Measurements from ENCODE around the gene COX20. TPM values are rescaled to one million over a fixed set of nuclear protein-coding genes. Genes with fewer than 3 reads are reported as not detected.

Gene COX20
- total and polyA plus RNA-seq, 2 of the 8 experiments (the other 6 are each of a cell fraction or from before 2014, with no cell fraction given) = 17.5 to 28.8 TPM

GRCh38 chr1:244851546-244852231 lies 16.2 kb downstream of the COX20 start:
- no peak for FAIRE-seq
- CTCF ChIA-PET (ENCODE audit: partially characterized antibody) = no interaction called here
- H4K20me1 ChIP-seq (replicated peaks in 1 of 2; ENCODE audit: control insufficient read depth in 1 of 2, insufficient read depth in 2 of 2, low read length in 2 of 2) = peaks cover 0 to 3% of the 10 kb centered on the region in 2 experiments

More at GRCh38 chr1:244851546-244852231, 16.2 kb downstream of the COX20 start:
- no peak overlapping the region for H4K91ac ChIP-seq (replicated peaks; ENCODE audit: insufficient read length, low read length)
- H3K14ac ChIP-seq (ENCODE audit: insufficient read length) = no peak overlapping the region
- no peak overlapping the region for H2BK15ac ChIP-seq (ENCODE audit: low read length)
- DNase-seq (ENCODE audit: low read depth in 1 of 2, low spot score in 2 of 2) = no peak
- no peak overlapping the region for H3K4ac ChIP-seq (replicated peaks; ENCODE audit: insufficient read length, low read depth, low read length)
- H3K9ac ChIP-seq (replicated peaks in 1 of 4; ENCODE audit: extremely low read depth in 1 of 4, low read depth in 3 of 4, low read length in 3 of 4) = no peak overlapping the region
- peaks cover 18 to 100% (median 61%) of the 10 kb centered on the region in 4 experiments for H3K36me3 ChIP-seq (ENCODE audit: control insufficient read depth in 2 of 4, insufficient read depth in 4 of 4, low read length in 3 of 4)
- H3K79me1 ChIP-seq (ENCODE audit: low read depth, low read length) = no peaks in the 10 kb centered on the region
- POLR2A ChIA-PET (ENCODE audit: partially characterized antibody) = interaction anchor here (0.7 to 29.6 kb wide), 8 partner anchors 10 to 389 kb away, joined by 3 to 677 read pairs (median 3); partner anchors contain the start of genes COX20 and HNRNPU
- H2BK20ac ChIP-seq (ENCODE audit: low read length) = no peak overlapping the region
- H3K27me3 ChIP-seq (replicated peaks in 1 of 4; ENCODE audit: control insufficient read depth in 3 of 4, extremely low read depth in 1 of 4, insufficient read depth in 3 of 4, low read length in 3 of 4) = no peaks in the 10 kb centered on the region
- no peak overlapping the region for H2BK120ac ChIP-seq (replicated peaks; ENCODE audit: low read depth, low read length)
- no peaks in the 10 kb centered on the region for H3K9me3 ChIP-seq (ENCODE audit: insufficient read depth in 2 of 2, low read depth in 1 of 2, low read length in 1 of 2)
- no peak overlapping the region for H3K56ac ChIP-seq (replicated peaks; ENCODE audit: insufficient read length, low read depth, low read length)
- H2AFZ ChIP-seq (ENCODE audit: low read length) = no peak overlapping the region
- H3K4me1 ChIP-seq (replicated peaks in 1 of 4; ENCODE audit: control insufficient read depth in 3 of 4, insufficient read depth in 4 of 4, low read length in 3 of 4) = no peaks in the 10 kb centered on the region
- no peak for TF ChIP-seq USF2 (IDR thresholded peaks at IDR 0.05; ENCODE audit: low read length)
- peak; percentile 79 for TF ChIP-seq POLR2AphosphoS5 (IDR thresholded peaks at IDR 0.05; ENCODE audit: low read depth, low read length)
- peak; percentile 38 to 60; a peak in 2 of 3 replicates for TF ChIP-seq POLR2A (IDR thresholded peaks at IDR 0.05; ENCODE audit: control extremely low read depth in 1 of 2, low read depth in 2 of 2, low read length in 2 of 2)
- no peak overlapping the region for H3K18ac ChIP-seq (ENCODE audit: extremely low read depth, low read length)
- H3K27ac ChIP-seq (ENCODE audit: low read depth, low read length) = no peak overlapping the region
- no peak overlapping the region for H2BK12ac ChIP-seq (ENCODE audit: low read depth, low read length)
- no peak overlapping the region for H2AK5ac ChIP-seq (ENCODE audit: low read depth, low read length)
- H3K23me2 ChIP-seq (ENCODE audit: low read depth, low read length) = no peaks in the 10 kb centered on the region
- H4K5ac ChIP-seq (ENCODE audit: insufficient read length, low read depth, low read length) = no peak overlapping the region
- WGBS, 2 experiments (ENCODE audit: extremely low coverage in 1 of 2, insufficient coverage in 1 of 2, insufficient read length in 1 of 2, insufficient replicate concordance in 2 of 2, low coverage in 1 of 2, low lambda C conversion rate in 2 of 2, missing lambda C conversion rate in 1 of 2) = 93% methylated on average over 4 of the region's 4 CpGs; no CpG with 5 or more reads in 1 of the 2 experiments
- no peak overlapping the region for H4K8ac ChIP-seq (ENCODE audit: extremely low read depth, insufficient read depth, low read length)
- H3K4me3 ChIP-seq (ENCODE audit: extremely low read depth in 1 of 4, insufficient read depth in 2 of 4, low read depth in 3 of 4, low read length in 4 of 4) = no peak overlapping the region
- H3K79me2 ChIP-seq (ENCODE audit: control insufficient read depth in 1 of 2, insufficient read depth in 2 of 2, low read length in 2 of 2) = peaks cover 0 to 46% of the 10 kb centered on the region in 2 experiments; a peak in 2 of 4 replicates
- H3K23ac ChIP-seq (ENCODE audit: insufficient read length) = no peak overlapping the region
- H3K4me2 ChIP-seq (ENCODE audit: insufficient read depth in 1 of 2, low read depth in 2 of 2, low read length in 2 of 2) = no peak overlapping the region
- no peak overlapping the region for H2BK5ac ChIP-seq (ENCODE audit: low read depth, low read length)

Measured in H1 (cell line).